ENCODE results near the gene PRKCB.

The PRKCB gene

GRCh38 chr16:24046442-24046841 is 210.7 kb downstream of the PRKCB start:
- DNase-seq (ENCODE audit: low read depth in 2 of 2), result no peak

DNA sequence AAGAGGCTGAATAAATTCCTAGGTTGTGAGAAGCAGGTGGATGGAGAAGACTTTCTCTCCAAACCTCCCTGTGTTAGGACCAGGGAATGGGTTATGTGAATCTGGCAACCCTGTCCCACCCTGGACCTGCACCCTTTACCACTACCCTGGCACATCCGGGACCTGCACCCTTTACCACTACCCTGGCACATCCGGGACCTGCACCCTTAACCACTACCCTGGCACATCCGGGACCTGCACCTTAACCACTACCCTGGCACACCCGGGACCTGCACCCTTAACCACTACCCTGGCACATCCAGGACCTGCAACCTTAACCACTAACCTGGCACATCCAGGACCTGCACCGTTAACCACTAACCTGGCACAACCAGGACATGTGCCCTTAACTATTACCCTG is 213.3 kb downstream of the PRKCB start:
- no peak for DNase-seq (ENCODE audit: low read depth in 2 of 2)

DNA sequence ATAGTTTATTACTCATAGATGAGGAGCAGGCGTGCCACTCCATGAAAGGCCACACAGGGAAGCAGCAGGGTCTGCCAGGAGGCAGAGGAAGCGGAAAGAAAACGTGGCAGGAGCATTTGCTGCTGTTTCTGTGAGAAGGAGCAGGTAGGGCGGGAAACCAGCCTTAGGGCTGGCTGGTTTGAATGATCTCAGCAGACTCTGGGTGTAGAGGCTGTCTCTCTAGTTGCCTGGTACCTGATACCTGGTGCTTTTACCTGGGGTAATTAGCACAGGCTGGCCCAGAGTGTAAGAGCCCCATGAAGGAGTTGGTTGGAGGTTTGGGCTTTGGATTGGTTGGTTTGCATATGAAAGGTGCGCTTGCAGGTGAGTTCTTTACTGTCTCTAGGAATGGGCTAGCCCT is 215.3 kb downstream of the PRKCB start:
- no peak for DNase-seq (ENCODE audit: low read depth in 2 of 2)

GRCh38 chr16:24052329-24053098 is 216.7 kb downstream of the PRKCB start:
- no peak for DNase-seq (ENCODE audit: low read depth in 2 of 2)

DNA sequence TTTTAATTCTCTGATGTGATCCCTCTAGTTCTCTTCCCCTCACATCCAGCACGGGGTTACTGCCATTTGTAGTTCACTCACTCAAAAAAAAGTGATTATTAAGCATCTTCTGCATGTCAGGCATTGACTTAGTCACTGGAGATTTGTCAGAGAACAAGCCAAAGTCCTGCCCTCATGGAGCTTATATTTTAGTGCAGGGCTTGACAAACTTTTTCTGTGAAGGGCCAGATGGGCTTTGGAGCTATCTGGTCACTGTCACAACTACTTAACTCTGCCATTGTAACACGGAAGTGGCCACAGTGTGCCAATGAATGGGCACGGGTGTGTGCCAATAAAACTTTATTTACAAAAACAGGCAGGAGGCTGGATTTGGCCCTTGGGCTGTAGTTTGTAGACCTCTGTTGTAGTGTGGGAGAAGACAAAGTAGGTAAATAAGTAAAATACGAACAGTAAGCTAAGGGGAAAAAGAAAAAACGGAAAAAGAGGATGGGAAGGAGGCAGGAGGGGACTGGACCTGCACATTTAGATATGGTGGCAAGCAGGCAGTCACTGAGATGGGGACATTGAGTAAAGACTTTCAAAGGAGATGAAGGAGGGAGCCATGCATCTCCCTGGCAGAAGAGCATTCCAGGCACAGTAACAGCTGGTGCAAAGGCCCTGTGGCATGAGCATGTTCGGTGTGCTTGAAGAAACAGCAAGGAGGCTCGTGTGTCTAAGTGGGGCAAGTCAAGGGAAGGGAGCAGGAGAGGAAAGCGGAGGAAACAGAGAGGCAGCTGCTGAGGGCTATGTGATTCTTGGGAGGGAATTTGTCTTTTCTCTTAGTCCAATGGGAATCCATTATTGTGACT is 217.5 kb downstream of the PRKCB start:
- no peak for DNase-seq (ENCODE audit: low read depth in 2 of 2)

GRCh38 chr16:24054741-24055491 is 219.1 kb downstream of the PRKCB start:
- no peak for DNase-seq (ENCODE audit: low read depth in 2 of 2)

- DNase-seq (ENCODE audit: low read depth in 2 of 2), result no peak
These were observed 226.6 kb downstream of the PRKCB start for GRCh38 chr16:24062270-24062817.

- no peak for DNase-seq (ENCODE audit: low read depth in 2 of 2)
These were observed 233.3 kb downstream of the PRKCB start for GRCh38 chr16:24069036-24069590.

GRCh38 chr16:24070851-24071250 is 235.1 kb downstream of the PRKCB start:
- peak in 1 of 2 experiments; percentile 8 for DNase-seq (ENCODE audit: low read depth in 2 of 2)

DNA sequence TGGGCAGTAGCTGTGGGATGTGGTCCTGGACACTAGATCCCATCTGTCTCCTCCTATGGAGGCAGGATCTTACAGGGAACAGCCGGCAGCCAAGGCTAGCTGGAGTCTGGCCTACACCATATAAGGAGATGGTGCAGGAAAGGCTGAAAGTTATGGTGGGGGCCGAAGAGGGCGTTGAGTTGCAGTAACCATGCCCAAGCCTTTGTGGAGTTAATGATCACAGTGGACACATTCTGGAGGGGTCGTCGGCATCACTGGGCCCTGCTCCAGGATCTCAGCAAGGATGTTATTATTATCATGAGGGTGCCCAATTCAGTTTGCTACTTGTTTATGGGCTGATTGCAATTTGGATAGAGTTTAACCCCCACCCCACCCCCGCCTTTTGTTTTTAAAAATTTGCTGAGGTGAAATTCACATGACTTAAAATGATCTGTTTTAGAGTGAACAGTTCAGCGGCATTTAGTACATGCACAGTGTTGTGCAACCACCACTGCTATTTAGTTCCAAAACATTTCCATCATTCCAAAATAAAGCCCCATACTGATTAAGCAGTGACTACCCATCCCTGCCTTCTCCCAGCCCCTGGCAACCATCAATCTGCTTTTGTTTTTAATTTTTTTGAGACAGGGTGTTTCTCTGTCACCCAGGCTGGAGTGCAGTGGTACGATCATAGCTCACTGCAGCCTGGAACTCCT is 236.0 kb downstream of the PRKCB start:
- DNase-seq (ENCODE audit: low read depth in 2 of 2), result no peak

- no peak for DNase-seq (ENCODE audit: low read depth in 2 of 2)
These were observed 237.5 kb downstream of the PRKCB start for GRCh38 chr16:24073321-24073720.

DNA sequence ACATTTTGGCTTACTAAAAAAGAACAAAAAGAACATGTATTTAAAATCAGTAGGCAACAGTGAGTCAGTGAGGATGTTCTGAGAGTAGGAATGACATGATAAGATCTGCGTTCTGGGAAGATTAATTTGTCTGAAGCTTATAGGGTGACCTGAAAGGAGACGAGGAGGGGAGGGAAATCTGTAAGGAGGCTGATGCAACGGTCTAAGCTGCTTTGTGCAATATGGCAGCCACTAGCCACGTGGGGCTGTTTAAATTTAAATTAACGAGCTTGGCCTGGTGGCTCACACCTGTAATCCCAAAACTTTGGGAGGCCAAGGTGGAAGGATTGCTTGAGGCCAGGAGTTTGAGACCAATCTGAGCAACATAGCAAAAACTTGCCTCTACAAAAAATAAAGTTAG is 238.8 kb downstream of the PRKCB start:
- DNase-seq (ENCODE audit: low read depth in 2 of 2), result no peak

DNA sequence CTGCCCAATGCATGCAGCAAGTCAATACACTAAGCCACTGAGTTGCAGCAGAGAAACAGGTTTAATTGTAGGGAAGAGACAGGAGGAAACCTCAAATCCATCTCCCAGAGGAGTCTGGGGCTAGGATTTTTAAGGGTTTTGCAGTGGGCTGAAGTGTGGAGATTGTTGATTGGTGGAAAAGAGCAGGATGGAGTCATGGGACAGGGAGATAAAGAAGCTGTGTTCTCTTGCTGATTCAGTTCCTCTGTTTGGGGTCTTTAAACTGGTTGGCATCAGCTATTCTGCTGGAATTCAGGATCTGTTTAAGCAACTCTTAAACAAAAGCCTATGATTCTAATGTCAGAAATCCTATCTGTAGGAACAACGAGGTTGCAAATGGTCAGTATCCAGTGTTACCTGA is 239.5 kb downstream of the PRKCB start:
- DNase-seq (ENCODE audit: low read depth in 2 of 2), result no peak

DNA sequence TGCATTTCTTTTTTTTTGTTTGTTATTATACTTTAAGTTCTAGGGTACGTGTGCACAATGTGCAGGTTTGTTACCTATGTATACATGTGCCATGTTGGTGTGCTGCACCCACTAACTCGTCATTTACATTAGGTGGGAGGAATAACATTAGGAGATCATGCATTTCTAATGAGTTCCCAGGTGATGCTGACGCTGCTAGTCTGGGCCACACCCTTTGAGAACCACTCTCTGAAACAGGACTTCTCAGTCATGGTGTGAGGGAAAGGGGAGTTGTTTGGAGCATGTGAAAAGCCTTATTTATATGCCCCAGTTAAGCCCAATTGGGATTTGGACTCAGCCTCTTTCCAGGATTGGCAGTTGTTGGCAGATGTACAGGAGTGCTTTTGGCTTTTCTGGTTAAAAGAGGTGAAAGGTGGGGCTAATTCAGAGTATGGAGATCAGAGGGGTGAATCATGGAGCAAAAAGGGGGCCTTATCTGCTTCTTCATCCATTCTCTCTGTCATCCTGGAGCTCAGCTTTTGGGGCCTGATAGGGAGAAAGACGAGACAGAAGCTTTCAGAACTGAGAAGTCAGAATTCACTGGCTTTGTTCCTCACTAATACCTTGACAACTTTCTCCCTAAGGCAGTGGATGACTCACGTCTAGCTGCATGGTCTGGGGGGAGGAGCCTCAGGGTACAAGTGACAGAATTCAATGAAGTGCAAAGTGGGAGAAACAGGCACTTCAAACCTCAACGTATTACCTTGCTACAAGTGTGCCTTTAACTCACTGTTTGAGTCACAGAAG is 240.3 kb downstream of the PRKCB start:
- no peak for DNase-seq (ENCODE audit: low read depth in 2 of 2)

DNA sequence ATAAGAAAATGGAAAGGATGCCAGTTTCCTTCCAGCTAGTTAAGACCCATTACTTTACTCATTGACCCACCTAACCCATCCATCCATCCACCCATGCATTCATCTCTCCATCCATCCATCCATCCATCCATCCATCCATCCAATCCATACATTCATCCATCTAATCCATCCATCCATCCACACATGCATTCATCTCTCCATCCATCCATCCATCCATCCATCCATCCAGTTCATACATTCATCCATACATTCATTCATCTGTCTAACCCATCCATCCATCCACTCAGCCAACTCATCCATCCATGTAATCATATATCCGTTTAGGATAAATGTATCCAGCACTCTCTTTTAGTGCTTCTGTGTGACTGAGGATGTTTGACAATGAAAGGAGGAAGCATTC is 241.5 kb downstream of the PRKCB start:
- DNase-seq (ENCODE audit: low read depth in 2 of 2), result no peak

- no peak for DNase-seq (ENCODE audit: low read depth in 2 of 2)
These were observed 242.2 kb downstream of the PRKCB start for GRCh38 chr16:24077966-24078365.

GRCh38 chr16:24085666-24086065 is 249.9 kb downstream of the PRKCB start:
- DNase-seq (ENCODE audit: low read depth in 2 of 2), result no peak

DNA sequence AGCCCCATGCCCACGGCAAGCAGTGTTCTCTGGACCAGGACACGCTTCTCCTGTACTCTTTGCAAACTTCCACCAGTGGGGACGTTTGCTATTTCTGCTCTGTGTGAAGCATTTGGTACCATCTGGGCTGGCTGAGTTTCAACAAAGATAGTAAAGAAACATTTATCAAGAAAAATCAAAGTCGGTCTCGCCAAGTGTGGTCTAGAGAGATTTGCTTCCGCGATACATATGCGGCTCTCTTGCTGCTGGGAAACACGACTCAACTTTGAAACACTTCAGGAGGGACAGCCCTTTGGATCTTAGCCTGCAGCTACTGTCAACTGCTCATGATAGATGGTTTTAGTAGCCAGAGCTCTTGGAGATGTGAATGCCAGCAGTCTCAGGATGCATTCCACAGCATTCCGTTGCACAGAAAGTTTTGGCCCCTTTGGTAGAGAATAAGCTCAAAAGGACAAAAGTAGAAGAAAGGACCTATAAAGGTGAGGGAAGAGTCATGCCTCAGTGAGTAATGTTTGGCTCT is 252.2 kb downstream of the PRKCB start:
- DNase-seq (ENCODE audit: low read depth in 2 of 2), result no peak

DNA sequence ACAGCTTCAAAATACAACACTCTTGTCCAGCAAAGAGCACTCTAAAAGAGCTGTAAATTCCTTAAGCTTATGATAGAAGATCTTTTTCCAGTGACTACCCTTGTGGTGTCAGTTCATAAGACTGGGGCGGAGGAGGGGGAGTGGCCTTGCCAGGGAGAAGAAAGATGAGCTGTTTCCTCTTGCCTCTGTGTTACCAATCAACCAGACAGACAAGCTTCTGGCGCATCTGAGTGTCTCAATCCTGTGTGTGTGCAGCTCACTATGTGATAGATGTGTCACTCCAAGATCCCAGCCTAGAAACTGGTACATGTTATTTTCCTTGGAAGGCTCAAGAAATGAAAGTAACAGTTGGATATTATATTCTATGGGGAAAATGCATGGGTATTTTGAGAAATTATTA is 253.0 kb downstream of the PRKCB start:
- DNase-seq (ENCODE audit: low read depth in 2 of 2), result no peak

- DNase-seq (ENCODE audit: low read depth in 2 of 2), result no peak
These were observed 255.3 kb downstream of the PRKCB start for GRCh38 chr16:24091125-24091524.
